Endothelial cell of umbilical vein (primary cell): Measurements from ENCODE around the gene DOP1A. TPM values are rescaled to one million over a fixed set of nuclear protein-coding genes. Genes with fewer than 3 reads are reported as not detected.

Experiments
- BruUV-seq: library from RNA; stranded (reverse); fragments of 400-500 nt; replicated peaks from 2 replicates; lab custom pipeline; 2021; lab: Mats Ljungman, UMichigan
- CTCF ChIA-PET: fragments of 300-600, 350-600 bp; sonication (Branson Sonifier 250); formaldehyde crosslinking; loops from one replicate; lab custom pipeline; 2021; ENCODE audit warnings: antibody characterized with exemption, inconsistent platforms; lab: Charles Lee
- POLR2A ChIA-PET: fragments of 300-600, 350-600 bp; sonication (Branson Sonifier 250); formaldehyde crosslinking; loops from one replicate; lab custom pipeline; 2021; ENCODE audit warnings: antibody characterized with exemption, inconsistent platforms; lab: Charles Lee
- DNase-seq: peaks from one replicate; pipeline ENCODE4 v3.0.0-alpha.2; 2011; ENCODE audit warnings: low read depth, low spot score
- FAIRE-seq: peaks from 2 replicates; lab custom pipeline; 2011; peaks lifted over from hg19 to GRCh38; lab: Jason Lieb, UNC
- H2AFZ ChIP-seq: 2 replicates; pipeline ENCODE4 v1.6.0; 2012; ENCODE audit warnings: low read depth, low read length, control low read depth, inconsistent platforms
- H3K27ac ChIP-seq: 2 replicates; pipeline ENCODE4 v1.5.1; 2011; ENCODE audit warnings: low read depth, mild to moderate bottlenecking, control low read depth, low read length, moderate library complexity; ENCODE audit not compliant: insufficient read depth
- H3K27me3 ChIP-seq, 2 experiments: 2 replicates each; pipeline versions ENCODE4 v1.6.0 to v1.6.1; 2011; ENCODE audit warnings: low read length in 2 of 2, mixed read lengths in 1 of 2; ENCODE audit not compliant: control insufficient read depth in 2 of 2, insufficient read depth in 2 of 2
- H3K36me3 ChIP-seq, 2 experiments: 2 replicates in 1 of 2; 3 replicates in 1 of 2; pipeline ENCODE4 v1.5.1; 2011; ENCODE audit warnings: low read length in 2 of 2, mild to moderate bottlenecking in 1 of 2, moderate library complexity in 1 of 2; ENCODE audit not compliant: control insufficient read depth in 2 of 2, insufficient read depth in 2 of 2; ENCODE audit errors: extremely low read depth in 1 of 2
- H3K4me1 ChIP-seq: 3 replicates; pipeline ENCODE4 v1.5.1; 2011; ENCODE audit warnings: mild to moderate bottlenecking, low read length; ENCODE audit not compliant: control insufficient read depth, insufficient read depth; ENCODE audit errors: extremely low read depth
- H3K4me2 ChIP-seq: 2 replicates; pipeline ENCODE4 v1.6.1; 2011; ENCODE audit warnings: low read length, control low read depth, mixed read lengths; ENCODE audit not compliant: insufficient read depth
- H3K4me3 ChIP-seq, 3 experiments: fragments of 200-600 bp in 1 of 3; sonication (generic), shearing (Covaris generic) in 1 of 3; replicated peaks in 1 of 3; 2 replicates each; pipeline ENCODE4 v1.5.1; 2011 to 2016; ENCODE audit warnings: control low read depth in 3 of 3, low read length in 3 of 3, mild to moderate bottlenecking in 2 of 3, inconsistent platforms in 1 of 3, low read depth in 1 of 3, moderate library complexity in 1 of 3; ENCODE audit not compliant: insufficient read depth in 1 of 3
- H3K79me2 ChIP-seq: 2 replicates; pipeline ENCODE4 v1.6.0; 2012; ENCODE audit warnings: low read length, inconsistent platforms; ENCODE audit not compliant: control insufficient read depth, insufficient read depth
- H3K9ac ChIP-seq: replicated peaks from 2 replicates; pipeline ENCODE3; 2011; ENCODE audit warnings: low read length, control low read depth; ENCODE audit not compliant: insufficient read depth; ENCODE audit errors: extremely low read depth
- H3K9me1 ChIP-seq: replicated peaks from 3 replicates; pipeline ENCODE4 v1.6.0; 2011; ENCODE audit warnings: mild to moderate bottlenecking, low read length; ENCODE audit not compliant: control insufficient read depth, insufficient read depth; ENCODE audit errors: extremely low read depth
- H3K9me3 ChIP-seq: replicated peaks from 2 replicates; pipeline ENCODE4 v1.5.1; 2012; ENCODE audit warnings: low read length, inconsistent platforms; ENCODE audit not compliant: control insufficient read depth, insufficient read depth
- H4K20me1 ChIP-seq: replicated peaks from 2 replicates; pipeline ENCODE3; 2011; ENCODE audit warnings: mild to moderate bottlenecking, low read length; ENCODE audit not compliant: control insufficient read depth, insufficient read depth; ENCODE audit errors: extremely low read depth
- FOS ChIP-seq: IDR thresholded peaks from 2 replicates; pipeline ENCODE4 v1.6.1; 2011; ENCODE audit warnings: mild to moderate bottlenecking, low read length, moderate library complexity, borderline replicate concordance; ENCODE audit not compliant: insufficient read depth
- GATA2 ChIP-seq: IDR thresholded peaks from 2 replicates; pipeline ENCODE4 v1.7.0; 2011; ENCODE audit warnings: low read depth, mild to moderate bottlenecking, moderate library complexity, mixed read lengths, low read length; ENCODE audit not compliant: insufficient read length, insufficient read depth
- MYC ChIP-seq: IDR thresholded peaks from one replicate; pipeline ENCODE4 v1.6.1; 2011; ENCODE audit warnings: mild to moderate bottlenecking, low read depth, low read length
- POLR2A ChIP-seq: IDR thresholded peaks from 2 replicates; pipeline ENCODE4 v1.6.1; 2012; ENCODE audit warnings: low read depth, mild to moderate bottlenecking, control low read depth, low read length
- POLR2AphosphoS5 ChIP-seq: IDR thresholded peaks from 2 replicates; pipeline ENCODE4 v1.6.1; 2012; ENCODE audit warnings: low read depth, mild to moderate bottlenecking, control low read depth, low read length, moderate library complexity; ENCODE audit not compliant: insufficient read depth
- dilution Hi-C: fragments of 300-500 bp; cut with MboI; formaldehyde crosslinking; loops from one replicate; pipeline ENCODE4 v1.15.0; 2019; ENCODE audit warnings: low sequenced_read_pairs; ENCODE audit not compliant: extremely low pct_ligation_motif_present
- intact Hi-C: fragments of 100-400 bp; cut with micrococcal nuclease; formaldehyde crosslinking; loops from one replicate; pipeline ENCODE4 v1.10.0; 2022
- polyA plus RNA-seq, 4 experiments: library from polyadenylated mRNA; depleted of rRNA in 3 of 4; stranded (reverse) in 3 of 4; unstranded in 1 of 4; fragments of >200 nt; gene quantifications; 2 replicates each; pipeline versions ENCODE4 v1.2.1 to v1.2.3, GENCODE V29; 2011 to 2012; ENCODE audit warnings: missing spikeins in 1 of 4
- total RNA-seq: library from RNA; stranded (reverse); gene quantifications from 2 replicates; pipeline ENCODE4 v1.2.3, GENCODE V29; 2021
- TF ChIP-seq, protein P1 (sequence below), 2 donors: IDR thresholded peaks; 1 replicate in 1 of 2; 2 replicates in 1 of 2; pipeline ENCODE4 v1.5.1; 2011; ENCODE audit warnings: low read length in 2 of 2, mild to moderate bottlenecking in 2 of 2, moderate library complexity in 2 of 2, control low read depth in 1 of 2, inconsistent platforms in 1 of 2, low read depth in 1 of 2; ENCODE audit not compliant: insufficient read depth in 1 of 2; ENCODE audit errors: extremely low read depth in 1 of 2

Gene DOP1A
- total and polyA plus RNA-seq, 2 donors (not counting 3 experiments of a cell fraction or from before 2014, with no cell fraction given): 6.3 to 12.3 TPM

DNA sequence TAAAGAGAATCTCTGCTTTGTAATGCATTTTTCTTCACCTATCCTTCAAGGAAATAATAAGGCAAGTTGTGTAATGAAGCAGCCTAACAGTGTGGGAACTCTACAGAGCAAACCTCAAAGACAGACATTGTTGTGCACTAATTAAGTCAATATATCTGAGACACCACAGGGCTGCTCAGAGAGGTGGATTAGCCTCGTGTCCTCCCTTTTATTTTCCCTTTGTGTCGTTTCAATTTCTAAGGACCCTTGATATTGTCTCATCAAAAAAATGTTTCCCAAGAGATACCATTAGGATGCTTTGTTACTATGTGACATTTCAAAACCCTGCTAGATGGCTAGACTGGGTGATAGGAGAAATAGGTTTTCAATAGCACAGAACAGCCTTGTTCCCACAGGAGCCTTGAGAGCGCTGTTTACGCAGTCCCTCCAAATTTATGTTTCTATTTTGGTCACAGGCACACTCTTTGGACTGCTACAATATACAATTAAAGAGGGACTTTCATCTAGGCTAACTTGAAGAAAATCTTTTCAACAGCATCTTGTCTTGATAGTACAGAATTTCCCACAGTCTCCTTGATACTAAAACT, 24.9 kb upstream of the DOP1A start:
- Histone ChIP-seq H3K4me1 (no peaks in the 10 kb centered on the region), H3K9me1 (no peaks in the 10 kb centered on the region), H3K36me3 (no peaks in the 10 kb centered on the region), H3K79me2 (no peaks in the 10 kb centered on the region), H3K4me2 (no peak overlapping the region), H3K27ac (no peak overlapping the region), H2AFZ (no peak overlapping the region), H3K4me3 (no peak overlapping the region), H3K27me3 (no peaks in the 10 kb centered on the region), H3K9ac (no peak overlapping the region), H4K20me1 (no peaks in the 10 kb centered on the region), H3K9me3 (no peaks in the 10 kb centered on the region)
- intact Hi-C loops (no loop called here), dilution Hi-C loops (no loop called here)
- CTCF ChIA-PET: interaction anchor here (1.3 kb wide), 1 partner anchor 15 kb away, joined by 3 read pairs; no protein-coding TSS in a partner anchor
- TF ChIP-seq GATA2 (no peak), MYC (no peak), POLR2A (no peak), FOS (no peak), POLR2AphosphoS5 (no peak)
- TF ChIP-seq, protein P1, sequence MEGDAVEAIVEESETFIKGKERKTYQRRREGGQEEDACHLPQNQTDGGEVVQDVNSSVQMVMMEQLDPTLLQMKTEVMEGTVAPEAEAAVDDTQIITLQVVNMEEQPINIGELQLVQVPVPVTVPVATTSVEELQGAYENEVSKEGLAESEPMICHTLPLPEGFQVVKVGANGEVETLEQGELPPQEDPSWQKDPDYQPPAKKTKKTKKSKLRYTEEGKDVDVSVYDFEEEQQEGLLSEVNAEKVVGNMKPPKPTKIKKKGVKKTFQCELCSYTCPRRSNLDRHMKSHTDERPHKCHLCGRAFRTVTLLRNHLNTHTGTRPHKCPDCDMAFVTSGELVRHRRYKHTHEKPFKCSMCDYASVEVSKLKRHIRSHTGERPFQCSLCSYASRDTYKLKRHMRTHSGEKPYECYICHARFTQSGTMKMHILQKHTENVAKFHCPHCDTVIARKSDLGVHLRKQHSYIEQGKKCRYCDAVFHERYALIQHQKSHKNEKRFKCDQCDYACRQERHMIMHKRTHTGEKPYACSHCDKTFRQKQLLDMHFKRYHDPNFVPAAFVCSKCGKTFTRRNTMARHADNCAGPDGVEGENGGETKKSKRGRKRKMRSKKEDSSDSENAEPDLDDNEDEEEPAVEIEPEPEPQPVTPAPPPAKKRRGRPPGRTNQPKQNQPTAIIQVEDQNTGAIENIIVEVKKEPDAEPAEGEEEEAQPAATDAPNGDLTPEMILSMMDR (IDR thresholded peaks at IDR 0.05; ENCODE audit: extremely low read depth in 1 of 2, insufficient read depth in 1 of 2, low read depth in 1 of 2, low read length in 2 of 2): no peak
- no TSS peak for BruUV-seq
- POLR2A ChIA-PET: no interaction called here
- DNase-seq (no peak), FAIRE-seq (no peak)
